Endodermal cell (in vitro differentiated cells): ENCODE measurements around the gene ASXL2. TPM values are rescaled to one million over a fixed set of nuclear protein-coding genes. Genes with fewer than 3 reads are reported as not detected.
A peak's percentile ranks its signal among the peaks of the same experiment; 100 is the strongest.

Experiments
- DNase-seq: peaks from one replicate; pipeline ENCODE4 v3.0.0-alpha.2; 2017
- H3K27ac ChIP-seq: 2 replicates; pipeline ENCODE4 v1.5.1; 2013; ENCODE audit warnings: mild to moderate bottlenecking, low read depth, low read length, moderate library complexity
- H3K27me3 ChIP-seq: 2 replicates; pipeline ENCODE4 v1.6.1; 2013; ENCODE audit warnings: mild to moderate bottlenecking, low read length, moderate library complexity; ENCODE audit not compliant: insufficient read depth, control insufficient read depth, poor library complexity, severe bottlenecking
- H3K36me3 ChIP-seq: 2 replicates; pipeline ENCODE4 v1.7.0; 2013; ENCODE audit warnings: mild to moderate bottlenecking, low read length, moderate library complexity; ENCODE audit not compliant: control insufficient read depth, insufficient read depth
- H3K4me1 ChIP-seq: one replicate; pipeline ENCODE4 v1.7.0; 2013; ENCODE audit warnings: low read length; ENCODE audit not compliant: control insufficient read depth, insufficient read depth
- H3K4me3 ChIP-seq: 2 replicates; pipeline ENCODE4 v1.5.1; 2013; ENCODE audit warnings: mild to moderate bottlenecking, low read length, moderate library complexity
- H3K9ac ChIP-seq: 2 replicates; pipeline ENCODE4 v1.6.1; 2013; ENCODE audit warnings: mild to moderate bottlenecking, low read length, moderate library complexity; ENCODE audit not compliant: poor library complexity, severe bottlenecking; ENCODE audit errors: extremely low read depth
- H3K9me3 ChIP-seq: 2 replicates; pipeline ENCODE4 v1.6.1; 2013; ENCODE audit warnings: mild to moderate bottlenecking, low read length, moderate library complexity; ENCODE audit not compliant: control insufficient read depth
- H3K27ac Mint-ChIP-seq: 2 replicates; pipeline ENCODE4 v1.8.0; 2020; ENCODE audit warnings: mixed read lengths
- H3K27me3 Mint-ChIP-seq: 2 replicates; pipeline ENCODE4 v1.8.0; 2021; ENCODE audit warnings: mild to moderate bottlenecking, mixed read lengths; ENCODE audit not compliant: insufficient read depth
- H3K36me3 Mint-ChIP-seq: 2 replicates; pipeline ENCODE4 v1.8.0; 2020; ENCODE audit warnings: low read depth, mixed read lengths
- H3K4me1 Mint-ChIP-seq: 2 replicates; pipeline ENCODE4 v1.8.0; 2020; ENCODE audit warnings: mixed read lengths
- H3K4me3 Mint-ChIP-seq: 2 replicates; pipeline ENCODE4 v1.8.0; 2020; ENCODE audit warnings: mild to moderate bottlenecking, moderate library complexity, mixed read lengths
- H3K9me3 Mint-ChIP-seq: 2 replicates; pipeline ENCODE4 v1.8.0; 2020; ENCODE audit warnings: mild to moderate bottlenecking, mixed read lengths
- WGBS, 2 experiments: methylation state at CpG; one replicate each; pipeline versions ENCODE4 v1.1.5 to v1.1.7; 2013; ENCODE audit warnings: missing lambda C conversion rate in 2 of 2, mixed read lengths in 1 of 2; ENCODE audit not compliant: insufficient coverage in 1 of 2, insufficient read length in 1 of 2; 5-methylcytosine and 5-hydroxymethylcytosine counted together
- total RNA-seq, 2 donors: library from RNA; stranded (reverse); fragmentation: NEBNext Ultra II Directional in 1 of 2; extraction: Animal tissue kit (Norgen Biotek cat#: 25700) in 1 of 2; gene quantifications; 2 replicates in 1 of 2; 3 replicates in 1 of 2; pipeline ENCODE4 v1.2.1, GENCODE V29; 2021
- TF ChIP-seq, protein P1 (sequence below): fragments of 200-600 bp; sonication (generic); conservative IDR thresholded peaks from 2 replicates; pipeline ENCODE4 v1.5.0; 2021; ENCODE audit warnings: antibody characterized with exemption, mild to moderate bottlenecking

ASXL2 gene
- total RNA-seq, 2 donors from 2014 or later, result 33.2 to 41.7 TPM

DNA sequence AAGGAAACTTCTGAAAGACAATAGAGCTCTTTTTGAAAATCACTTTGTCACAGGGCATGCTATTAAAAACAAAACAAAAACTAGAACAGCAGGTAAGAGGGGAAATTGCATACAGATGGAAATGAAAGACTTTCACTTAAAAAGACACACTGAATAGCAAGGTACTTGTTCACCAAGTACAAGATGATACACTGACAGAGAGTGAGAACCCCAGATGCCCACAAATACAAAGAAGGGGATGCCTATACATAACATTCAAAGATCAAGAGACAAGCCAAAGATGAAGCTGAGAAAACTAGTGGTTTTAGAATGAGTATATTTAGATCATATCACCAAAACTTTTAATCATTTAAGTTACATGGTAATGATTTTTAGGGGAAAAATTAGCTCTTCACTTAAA, 60.7 kb downstream of the ASXL2 start:
- Histone ChIP-seq H3K27me3 (no peaks in the 10 kb centered on the region), H3K9me3 (peaks cover 11% of the 10 kb centered on the region), H3K4me3 (no peak overlapping the region), H3K9ac (no peak overlapping the region), H3K4me1 (no peaks in the 10 kb centered on the region), H3K36me3 (peaks cover 2% of the 10 kb centered on the region), H3K27ac (no peak overlapping the region)
- H3K27me3 Mint-ChIP-seq, result no peaks in the 10 kb centered on the region
- DNase-seq, result no peak
- H3K4me1 Mint-ChIP-seq, result peaks cover 3% of the 10 kb centered on the region
- H3K9me3 Mint-ChIP-seq, result no peaks in the 10 kb centered on the region
- H3K27ac Mint-ChIP-seq, result no peak overlapping the region
- TF ChIP-seq, protein P1, sequence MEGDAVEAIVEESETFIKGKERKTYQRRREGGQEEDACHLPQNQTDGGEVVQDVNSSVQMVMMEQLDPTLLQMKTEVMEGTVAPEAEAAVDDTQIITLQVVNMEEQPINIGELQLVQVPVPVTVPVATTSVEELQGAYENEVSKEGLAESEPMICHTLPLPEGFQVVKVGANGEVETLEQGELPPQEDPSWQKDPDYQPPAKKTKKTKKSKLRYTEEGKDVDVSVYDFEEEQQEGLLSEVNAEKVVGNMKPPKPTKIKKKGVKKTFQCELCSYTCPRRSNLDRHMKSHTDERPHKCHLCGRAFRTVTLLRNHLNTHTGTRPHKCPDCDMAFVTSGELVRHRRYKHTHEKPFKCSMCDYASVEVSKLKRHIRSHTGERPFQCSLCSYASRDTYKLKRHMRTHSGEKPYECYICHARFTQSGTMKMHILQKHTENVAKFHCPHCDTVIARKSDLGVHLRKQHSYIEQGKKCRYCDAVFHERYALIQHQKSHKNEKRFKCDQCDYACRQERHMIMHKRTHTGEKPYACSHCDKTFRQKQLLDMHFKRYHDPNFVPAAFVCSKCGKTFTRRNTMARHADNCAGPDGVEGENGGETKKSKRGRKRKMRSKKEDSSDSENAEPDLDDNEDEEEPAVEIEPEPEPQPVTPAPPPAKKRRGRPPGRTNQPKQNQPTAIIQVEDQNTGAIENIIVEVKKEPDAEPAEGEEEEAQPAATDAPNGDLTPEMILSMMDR, result no peak
- no peak overlapping the region for H3K4me3 Mint-ChIP-seq
- peaks cover 18% of the 10 kb centered on the region for H3K36me3 Mint-ChIP-seq

DNA sequence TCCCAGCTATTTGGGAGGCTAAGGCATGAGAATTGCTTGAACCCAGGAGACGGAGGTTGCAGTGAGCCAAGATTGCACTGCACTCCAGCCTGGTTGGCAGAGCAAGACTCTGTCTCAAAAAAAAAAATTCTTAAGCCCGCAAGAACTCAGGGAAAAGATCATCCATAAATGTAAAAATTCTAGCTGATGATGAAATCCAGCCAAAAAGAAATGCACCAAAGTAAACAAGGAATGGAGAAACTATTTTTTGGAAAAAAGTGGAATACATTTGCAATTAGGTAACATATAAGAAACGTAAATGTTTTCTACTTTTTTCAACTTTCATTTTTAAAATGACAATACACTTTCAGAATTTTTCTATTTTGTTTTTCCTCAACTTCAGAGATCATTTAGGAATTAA, 61.3 kb downstream of the ASXL2 start:
- no peaks in the 10 kb centered on the region for H3K27me3 Mint-ChIP-seq
- H3K27me3 ChIP-seq, result no peaks in the 10 kb centered on the region
- peaks cover 11% of the 10 kb centered on the region for H3K9me3 ChIP-seq

DNA sequence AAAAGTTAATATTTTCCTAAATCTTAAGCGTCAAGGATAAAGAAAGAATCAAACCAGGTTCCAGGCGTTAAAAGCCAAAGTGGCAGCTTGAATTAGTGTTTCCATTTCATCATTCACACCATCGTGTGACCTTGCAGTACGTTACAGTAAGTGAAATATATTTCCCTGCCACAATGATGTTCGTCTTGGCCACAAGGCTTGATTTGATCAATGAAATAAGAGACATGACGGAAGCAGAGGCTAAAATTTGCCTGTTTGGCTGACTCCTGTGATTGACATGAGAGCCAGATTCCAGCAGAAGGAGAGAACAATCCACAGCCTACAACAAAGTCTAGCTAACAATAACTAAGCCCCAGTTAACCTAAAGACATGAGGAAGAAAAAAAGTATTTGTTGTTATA, 62.0 kb downstream of the ASXL2 start:
- no peak overlapping the region for H3K27ac ChIP-seq
- H3K27ac Mint-ChIP-seq, result peak overlapping the region; percentile 40
- no peaks in the 10 kb centered on the region for H3K27me3 Mint-ChIP-seq
- peaks cover 11% of the 10 kb centered on the region for H3K9me3 ChIP-seq
- no peaks in the 10 kb centered on the region for H3K9me3 Mint-ChIP-seq
- 95% methylated on average over 4 to 6 of the region's 6 CpGs for WGBS, 2 experiments
- TF ChIP-seq, protein P1, result no peak
- no peaks in the 10 kb centered on the region for H3K4me1 ChIP-seq
- no peaks in the 10 kb centered on the region for H3K36me3 ChIP-seq
- peaks cover 16% of the 10 kb centered on the region for H3K36me3 Mint-ChIP-seq
- no peaks in the 10 kb centered on the region for H3K27me3 ChIP-seq
- no peak overlapping the region for H3K4me3 ChIP-seq
- DNase-seq, result no peak
- no peak overlapping the region for H3K4me3 Mint-ChIP-seq
- H3K9ac ChIP-seq, result no peak overlapping the region
- peaks cover 3% of the 10 kb centered on the region for H3K4me1 Mint-ChIP-seq

More for the DNA sequence above, 61.3 kb downstream of the ASXL2 start:
- Mint-ChIP-seq H3K4me3 (no peak overlapping the region), H3K4me1 (peaks cover 3% of the 10 kb centered on the region), H3K36me3 (peaks cover 18% of the 10 kb centered on the region), H3K27ac (no peak overlapping the region), H3K9me3 (no peaks in the 10 kb centered on the region)
- 88 to 98% methylated on average over 1 to 3 of the region's 3 CpGs for WGBS, 2 experiments
- Histone ChIP-seq H3K27ac (no peak overlapping the region), H3K9ac (no peak overlapping the region), H3K4me1 (no peaks in the 10 kb centered on the region), H3K36me3 (no peaks in the 10 kb centered on the region), H3K4me3 (no peak overlapping the region)
- DNase-seq, result no peak
- TF ChIP-seq, protein P1, result no peak
